NCI-H2196 treated with DMSO at 0.1 percent for 48 hours (cell line): ENCODE data around the gene CAMTA1.

ENCODE experiments used
- DNase-seq: peaks from one replicate; lab custom pipeline; 2025; ENCODE audit not compliant: unreplicated experiment; lab: John Stamatoyannopoulos, UW

CAMTA1 gene

GRCh38 chr1:7174980-7175906 lies 390.0 kb downstream of the CAMTA1 start:
- no peak for DNase-seq

DNA sequence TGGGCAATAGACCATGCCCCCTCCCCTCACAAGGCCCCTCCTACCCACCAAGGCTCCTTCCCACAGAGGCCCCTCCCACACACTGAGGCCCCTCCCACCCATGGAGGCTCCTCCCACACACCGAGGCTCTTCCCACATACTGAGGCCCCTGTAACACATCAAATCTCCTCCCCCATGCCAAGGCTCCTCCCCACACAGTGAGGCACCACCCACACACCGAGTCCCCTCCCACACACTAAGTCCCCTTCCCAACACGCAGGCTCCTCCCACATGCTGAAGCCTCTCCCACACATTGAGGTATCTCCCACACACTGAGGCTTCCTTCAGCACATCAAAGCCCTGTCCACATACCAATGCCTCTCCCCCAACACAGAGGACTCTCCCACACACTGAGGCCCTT lies 391.8 kb downstream of the CAMTA1 start:
- DNase-seq = no peak

DNA sequence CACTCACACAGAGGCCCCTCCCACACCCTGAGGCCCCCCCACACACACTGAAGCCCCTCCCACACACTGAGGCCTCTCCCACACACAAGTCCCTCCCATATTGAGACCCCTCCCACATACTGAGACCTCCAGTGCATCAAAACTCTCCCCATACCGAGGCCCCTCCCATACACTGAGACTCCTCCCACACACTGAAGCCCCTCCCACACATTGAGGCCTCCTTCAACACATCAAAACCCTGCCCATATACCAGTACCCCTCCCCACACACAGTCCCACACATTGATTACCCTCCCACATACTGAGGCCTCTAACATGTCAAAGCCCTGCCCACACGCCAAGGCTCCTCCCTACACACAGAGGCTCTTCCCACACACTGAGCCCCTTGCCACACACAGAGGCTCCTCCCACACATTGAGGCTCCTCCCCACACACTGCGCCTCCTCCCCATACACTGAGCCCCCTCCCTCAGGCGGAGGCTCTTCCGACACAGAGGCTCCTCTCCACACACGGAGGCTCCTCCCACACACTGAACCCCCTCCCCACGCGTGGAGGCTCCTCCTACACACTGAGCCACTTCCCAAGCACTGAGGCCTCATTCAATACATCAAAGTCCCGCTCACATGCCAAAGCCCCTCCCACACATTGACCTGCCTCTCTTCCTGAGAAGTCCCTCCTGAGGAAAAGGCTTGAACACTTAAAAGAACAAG lies 392.3 kb downstream of the CAMTA1 start:
- no peak for DNase-seq

DNA sequence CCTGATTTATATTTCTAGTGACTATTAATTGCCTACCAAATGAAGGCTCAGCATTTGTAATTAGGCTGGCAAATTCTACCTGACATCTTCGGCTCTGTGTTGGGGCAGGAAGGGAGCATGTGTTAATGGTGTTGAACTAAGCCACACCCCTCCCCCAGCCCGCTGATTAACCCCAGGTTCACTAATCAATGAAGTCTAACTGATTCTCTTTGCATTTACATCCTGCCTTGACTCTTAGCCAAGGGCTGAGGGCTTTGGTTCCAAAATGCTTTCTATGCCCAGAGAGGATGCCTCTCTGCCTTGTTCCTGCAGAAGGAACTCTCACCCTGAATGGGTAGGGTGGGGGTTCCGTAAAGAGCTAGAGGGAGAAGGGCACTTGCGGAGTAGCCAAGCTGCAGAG lies 393.1 kb downstream of the CAMTA1 start:
- DNase-seq = no peak

DNA sequence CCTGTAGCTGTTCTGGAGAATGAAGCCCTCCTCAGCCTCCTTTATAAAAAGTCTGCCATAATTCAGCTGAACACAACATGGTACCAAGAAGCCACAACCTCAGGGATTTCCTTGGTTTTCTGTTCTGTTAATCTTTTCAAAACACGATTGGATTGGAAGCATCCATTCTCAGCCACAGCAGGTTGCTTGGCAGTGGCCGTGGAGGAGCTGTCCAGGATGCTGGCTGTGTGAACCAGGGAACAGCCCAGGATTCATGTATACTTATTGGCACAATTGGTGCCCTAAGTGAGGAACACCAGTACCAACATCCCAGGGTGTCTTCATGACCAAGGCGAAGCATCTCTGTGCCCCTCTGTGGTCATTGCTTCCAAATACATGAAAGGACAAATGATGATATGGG lies 393.5 kb downstream of the CAMTA1 start:
- no peak for DNase-seq

- DNase-seq = no peak
Measured at GRCh38 chr1:7185721-7186120, 400.5 kb downstream of the CAMTA1 start.

- no peak for DNase-seq
Measured at GRCh38 chr1:7186382-7187111, 401.3 kb downstream of the CAMTA1 start.

- no peak for DNase-seq
Measured at GRCh38 chr1:7187112-7187493, 401.8 kb downstream of the CAMTA1 start.

DNA sequence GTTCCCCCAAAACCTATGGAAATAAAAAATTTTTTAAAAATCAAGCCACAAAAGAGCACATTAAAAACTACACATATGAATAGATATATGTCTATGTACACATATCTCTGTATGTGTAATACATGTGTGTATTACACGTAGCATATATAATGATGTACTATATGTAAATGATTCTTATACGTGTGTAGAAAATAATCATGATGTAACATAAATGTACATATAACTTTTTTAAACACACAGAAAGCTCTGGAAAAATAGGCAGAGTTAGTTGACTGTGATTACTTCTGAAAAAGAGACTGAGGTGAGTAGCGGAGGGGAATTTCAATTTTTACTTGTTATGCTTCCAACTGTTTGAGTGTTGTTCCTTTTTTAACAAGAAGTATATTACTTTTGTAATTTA lies 405.0 kb downstream of the CAMTA1 start:
- DNase-seq = no peak

GRCh38 chr1:7192453-7192852 lies 407.2 kb downstream of the CAMTA1 start:
- DNase-seq = no peak

- DNase-seq = no peak
Measured at GRCh38 chr1:7196036-7196911, 411.0 kb downstream of the CAMTA1 start.

DNA sequence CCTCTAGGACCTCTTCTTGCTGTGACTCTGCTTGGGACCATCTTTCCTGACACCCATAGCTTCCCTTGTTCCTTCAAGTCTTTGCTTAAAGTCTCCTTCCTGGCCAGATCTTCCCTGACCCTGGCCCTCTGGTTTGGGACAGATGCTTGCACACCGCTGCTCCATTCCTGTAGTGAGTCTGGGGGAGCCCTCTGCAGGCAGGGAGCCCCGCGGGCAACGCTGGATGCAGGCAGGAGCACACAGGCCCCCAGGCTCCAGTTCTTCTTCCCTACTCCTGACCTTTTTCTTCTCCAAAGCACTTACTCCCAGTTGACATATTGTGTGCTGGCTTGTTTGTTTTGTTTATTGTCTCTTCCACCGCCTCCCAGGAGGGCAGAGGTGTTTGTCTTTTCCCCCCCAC lies 413.4 kb downstream of the CAMTA1 start:
- no peak for DNase-seq

- DNase-seq = no peak
Measured at GRCh38 chr1:7199077-7199779, 414.0 kb downstream of the CAMTA1 start.

GRCh38 chr1:7207875-7208646 lies 422.8 kb downstream of the CAMTA1 start:
- DNase-seq = peak; percentile 6

GRCh38 chr1:7208647-7209180 lies 423.5 kb downstream of the CAMTA1 start:
- DNase-seq = no peak

GRCh38 chr1:7209336-7209735 lies 424.1 kb downstream of the CAMTA1 start:
- DNase-seq = no peak

DNA sequence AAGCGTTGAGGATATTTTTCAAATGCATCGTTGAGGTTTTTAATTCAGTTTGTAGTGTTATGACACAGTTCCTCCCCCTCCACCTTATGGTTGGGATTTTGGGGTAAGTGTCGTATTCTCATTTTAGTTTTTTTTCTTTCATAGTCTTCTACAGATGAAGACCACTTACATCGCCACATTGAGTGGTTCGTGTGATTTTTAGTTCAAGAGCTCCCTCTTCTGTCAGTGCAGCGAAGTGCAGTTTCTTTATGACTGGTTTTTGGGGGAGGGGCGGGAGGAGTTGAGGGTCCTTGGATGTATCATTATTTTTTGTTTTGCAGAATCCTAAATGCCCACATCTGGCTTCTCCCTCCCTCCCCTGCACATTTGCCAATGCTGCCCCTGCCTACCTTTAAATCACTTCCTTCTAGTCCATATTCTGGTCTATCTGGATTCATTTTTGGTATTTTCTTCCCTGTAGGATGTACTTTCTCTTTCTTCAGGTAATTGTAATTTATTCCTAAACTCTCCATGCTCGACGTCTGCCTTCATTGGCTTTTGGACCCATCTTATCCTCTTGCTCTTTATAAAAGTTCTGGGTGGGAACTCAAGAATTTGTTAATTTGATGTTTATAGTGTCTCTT lies 433.1 kb downstream of the CAMTA1 start:
- peak; percentile 51 for DNase-seq

DNA sequence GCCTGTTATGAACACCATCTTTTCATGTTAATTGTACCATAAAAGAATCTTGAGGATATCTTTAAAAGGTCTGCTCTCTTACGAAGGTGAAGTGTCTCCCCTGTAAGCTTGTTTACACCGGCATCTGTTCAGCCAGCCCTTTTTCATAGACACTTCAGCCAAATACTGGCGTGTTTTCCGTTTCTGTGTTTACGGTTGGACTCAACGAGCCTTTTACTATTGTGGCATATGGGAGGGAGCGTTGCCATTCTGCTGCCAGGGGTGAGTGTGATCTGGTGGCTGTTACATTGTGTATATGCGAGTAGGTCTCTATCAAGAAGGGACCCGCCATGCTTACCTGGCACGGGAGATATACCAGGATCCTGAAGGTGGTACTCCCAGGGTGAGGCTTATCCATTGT lies 433.8 kb downstream of the CAMTA1 start:
- DNase-seq = no peak

DNA sequence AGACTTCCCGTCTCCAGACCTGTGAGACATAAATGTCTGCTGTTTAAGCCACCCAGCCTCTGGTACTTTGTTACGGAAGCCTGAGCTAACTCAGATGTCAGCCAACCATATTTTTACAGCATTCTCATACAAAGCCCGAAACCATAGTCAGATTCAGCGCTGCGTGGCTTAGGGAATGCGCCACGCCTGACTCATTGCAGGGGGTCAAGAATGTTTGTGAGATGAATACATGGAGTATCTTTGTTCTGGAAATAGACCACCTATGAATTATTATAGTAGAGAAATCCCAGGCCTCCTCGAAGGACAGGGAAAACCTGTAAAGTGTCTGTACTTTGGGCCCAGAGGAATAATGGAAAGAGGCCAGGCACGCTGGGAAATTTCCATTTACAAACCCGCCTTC lies 434.8 kb downstream of the CAMTA1 start:
- DNase-seq = no peak
